ENCODE measurements around the gene PHYHIPL.

PHYHIPL gene

GRCh38 chr10:59190332-59190731 is 13.9 kb downstream of the PHYHIPL start (continued):
- TF ChIP-seq ZNF280D (tag by site-specific recombination; IDR thresholded peaks at IDR 0.05) (no peak), GFI1B (tag by site-specific recombination; IDR thresholded peaks at IDR 0.05) (no peak), ZNF211 (tag by site-specific recombination; IDR thresholded peaks at IDR 0.05; ENCODE audit: low read depth) (no peak)

- Histone ChIP-seq H3K9me3 (ENCODE audit: control insufficient read depth, insufficient read depth, low read depth, low read length) (no peaks in the 10 kb centered on the region), H3K36me3 (ENCODE audit: control insufficient read depth in 2 of 2, insufficient read depth in 1 of 2, low read length in 2 of 2) (no peaks in the 10 kb centered on the region), H3K4me1 (ENCODE audit: control insufficient read depth, insufficient read depth, low read length) (no peaks in the 10 kb centered on the region), H3K4me3 (ENCODE audit: low read depth, low read length) (no peak overlapping the region), H3K27ac (ENCODE audit: extremely low read depth, low read depth, low read length) (no peak overlapping the region)
- ChIA-PET CTCF (no interaction called here), POLR2A (no interaction called here)
- TF ChIP-seq OVOL3 (tag by site-specific recombination; IDR thresholded peaks at IDR 0.05) = no peak
- no peak for TF ChIP-seq SCRT1 (tag by site-specific recombination; IDR thresholded peaks at IDR 0.05; ENCODE audit: borderline replicate concordance)
- TF ChIP-seq ZFP69B (tag by site-specific recombination; IDR thresholded peaks at IDR 0.05) = no peak
- TF ChIP-seq ZNF239 (tag by site-specific recombination; IDR thresholded peaks at IDR 0.05) = no peak
- TF ChIP-seq, protein P1, sequence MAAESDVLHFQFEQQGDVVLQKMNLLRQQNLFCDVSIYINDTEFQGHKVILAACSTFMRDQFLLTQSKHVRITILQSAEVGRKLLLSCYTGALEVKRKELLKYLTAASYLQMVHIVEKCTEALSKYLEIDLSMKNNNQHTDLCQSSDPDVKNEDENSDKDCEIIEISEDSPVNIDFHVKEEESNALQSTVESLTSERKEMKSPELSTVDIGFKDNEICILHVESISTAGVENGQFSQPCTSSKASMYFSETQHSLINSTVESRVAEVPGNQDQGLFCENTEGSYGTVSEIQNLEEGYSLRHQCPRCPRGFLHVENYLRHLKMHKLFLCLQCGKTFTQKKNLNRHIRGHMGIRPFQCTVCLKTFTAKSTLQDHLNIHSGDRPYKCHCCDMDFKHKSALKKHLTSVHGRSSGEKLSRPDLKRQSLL (tag by site-specific recombination; IDR thresholded peaks at IDR 0.05) = no peak
- TF ChIP-seq ZNF16 (tag by site-specific recombination; IDR thresholded peaks at IDR 0.05; ENCODE audit: low read depth) = no peak
- no peak for TF ChIP-seq ZNF2 (tag by site-specific recombination; IDR thresholded peaks at IDR 0.05)
- TF ChIP-seq PRDM1 (tag by site-specific recombination; IDR thresholded peaks at IDR 0.05) = no peak
- TF ChIP-seq ZNF24 (tag by site-specific recombination; IDR thresholded peaks at IDR 0.05) = no peak
- no peak for TF ChIP-seq ZNF830 (tag by site-specific recombination; IDR thresholded peaks at IDR 0.05; ENCODE audit: low read depth)
These were observed 29.8 kb downstream of the PHYHIPL start for GRCh38 chr10:59206204-59206720.

DNA sequence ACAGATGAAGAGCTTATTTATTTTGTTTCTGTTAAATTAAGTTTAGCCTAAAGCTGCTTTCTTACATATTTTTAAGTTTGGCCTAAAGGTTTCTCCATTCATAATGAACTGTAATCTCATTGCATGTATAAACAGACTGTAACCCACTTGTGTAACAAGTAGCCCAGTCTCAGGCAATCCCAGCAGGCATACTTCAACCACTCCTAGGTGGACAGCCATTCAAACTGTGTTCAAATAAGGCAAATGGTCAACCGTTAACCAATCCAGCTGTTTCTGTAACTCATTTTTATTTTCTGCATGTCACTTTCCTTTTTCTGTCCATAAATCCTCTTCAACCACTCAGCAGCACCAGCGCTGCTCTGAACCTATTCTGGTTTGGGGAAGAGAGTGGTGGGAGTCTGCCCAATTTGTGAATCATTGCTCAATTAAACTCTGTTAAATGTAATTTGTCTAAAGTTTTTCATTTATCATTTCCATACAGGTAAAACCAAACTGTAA is 35.9 kb downstream of the PHYHIPL start:
- ChIA-PET CTCF (interaction anchor here (0.5 to 0.9 kb wide), 3 partner anchors 39 to 1330 kb away, joined by 3 read pairs; no protein-coding TSS in a partner anchor), POLR2A (no interaction called here)

More for the DNA sequence above, 35.9 kb downstream of the PHYHIPL start:
- no peaks in the 10 kb centered on the region for H3K36me3 ChIP-seq (ENCODE audit: control insufficient read depth in 2 of 2, insufficient read depth in 1 of 2, low read length in 2 of 2)
- no peak overlapping the region for H3K4me3 ChIP-seq (ENCODE audit: low read depth, low read length)
- H3K9me3 ChIP-seq (ENCODE audit: control insufficient read depth, insufficient read depth, low read depth, low read length) = no peaks in the 10 kb centered on the region
- no peak for TF ChIP-seq ZIC2 (tag by site-specific recombination; IDR thresholded peaks at IDR 0.05)
- TF ChIP-seq ZSCAN18 (tag by site-specific recombination; IDR thresholded peaks at IDR 0.05) = no peak
- no peak for TF ChIP-seq REPIN1 (tag by site-specific recombination; IDR thresholded peaks at IDR 0.05; ENCODE audit: low read depth)
- no peak for TF ChIP-seq ZBTB1 (tag by site-specific recombination; IDR thresholded peaks at IDR 0.05)
- no peak for TF ChIP-seq ZNF404 (tag by site-specific recombination; IDR thresholded peaks at IDR 0.05)
- TF ChIP-seq, protein P2, sequence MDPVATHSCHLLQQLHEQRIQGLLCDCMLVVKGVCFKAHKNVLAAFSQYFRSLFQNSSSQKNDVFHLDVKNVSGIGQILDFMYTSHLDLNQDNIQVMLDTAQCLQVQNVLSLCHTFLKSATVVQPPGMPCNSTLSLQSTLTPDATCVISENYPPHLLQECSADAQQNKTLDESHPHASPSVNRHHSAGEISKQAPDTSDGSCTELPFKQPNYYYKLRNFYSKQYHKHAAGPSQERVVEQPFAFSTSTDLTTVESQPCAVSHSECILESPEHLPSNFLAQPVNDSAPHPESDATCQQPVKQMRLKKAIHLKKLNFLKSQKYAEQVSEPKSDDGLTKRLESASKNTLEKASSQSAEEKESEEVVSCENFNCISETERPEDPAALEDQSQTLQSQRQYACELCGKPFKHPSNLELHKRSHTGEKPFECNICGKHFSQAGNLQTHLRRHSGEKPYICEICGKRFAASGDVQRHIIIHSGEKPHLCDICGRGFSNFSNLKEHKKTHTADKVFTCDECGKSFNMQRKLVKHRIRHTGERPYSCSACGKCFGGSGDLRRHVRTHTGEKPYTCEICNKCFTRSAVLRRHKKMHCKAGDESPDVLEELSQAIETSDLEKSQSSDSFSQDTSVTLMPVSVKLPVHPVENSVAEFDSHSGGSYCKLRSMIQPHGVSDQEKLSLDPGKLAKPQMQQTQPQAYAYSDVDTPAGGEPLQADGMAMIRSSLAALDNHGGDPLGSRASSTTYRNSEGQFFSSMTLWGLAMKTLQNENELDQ (tag by site-specific recombination; IDR thresholded peaks at IDR 0.05; ENCODE audit: low read depth) = no peak
- TF ChIP-seq MYNN (tag by site-specific recombination; IDR thresholded peaks at IDR 0.05; ENCODE audit: borderline replicate concordance) = no peak
- TF ChIP-seq ZNF146 (tag by site-specific recombination; IDR thresholded peaks at IDR 0.05) = no peak
- no peak for TF ChIP-seq ZNF555 (tag by site-specific recombination; conservative IDR thresholded peaks at IDR 0.05)
- no peak for TF ChIP-seq YY1 (tag by site-specific recombination; IDR thresholded peaks at IDR 0.05)
- TF ChIP-seq ZNF114 (tag by site-specific recombination; IDR thresholded peaks at IDR 0.05) = no peak
- no peak for TF ChIP-seq ZBTB8A (tag by site-specific recombination; IDR thresholded peaks at IDR 0.05)
- no peak for TF ChIP-seq KLF7 (tag by site-specific recombination; IDR thresholded peaks at IDR 0.05; ENCODE audit: borderline replicate concordance)
- H3K27ac ChIP-seq (ENCODE audit: extremely low read depth, low read depth, low read length) = no peak overlapping the region
- H3K4me1 ChIP-seq (ENCODE audit: control insufficient read depth, insufficient read depth, low read length) = no peaks in the 10 kb centered on the region
